HG03442 (cell line): ENCODE results near the gene RNU6-1.

ENCODE experiments used
- ATAC-seq: cut with Tn5 transposase; IDR thresholded peaks from one replicate; pipeline ENCODE4 v1.9.1; 2021; ENCODE audit warnings: mild to moderate bottlenecking, moderate library complexity; ENCODE audit not compliant: unreplicated experiment

RNU6-1 gene

DNA sequence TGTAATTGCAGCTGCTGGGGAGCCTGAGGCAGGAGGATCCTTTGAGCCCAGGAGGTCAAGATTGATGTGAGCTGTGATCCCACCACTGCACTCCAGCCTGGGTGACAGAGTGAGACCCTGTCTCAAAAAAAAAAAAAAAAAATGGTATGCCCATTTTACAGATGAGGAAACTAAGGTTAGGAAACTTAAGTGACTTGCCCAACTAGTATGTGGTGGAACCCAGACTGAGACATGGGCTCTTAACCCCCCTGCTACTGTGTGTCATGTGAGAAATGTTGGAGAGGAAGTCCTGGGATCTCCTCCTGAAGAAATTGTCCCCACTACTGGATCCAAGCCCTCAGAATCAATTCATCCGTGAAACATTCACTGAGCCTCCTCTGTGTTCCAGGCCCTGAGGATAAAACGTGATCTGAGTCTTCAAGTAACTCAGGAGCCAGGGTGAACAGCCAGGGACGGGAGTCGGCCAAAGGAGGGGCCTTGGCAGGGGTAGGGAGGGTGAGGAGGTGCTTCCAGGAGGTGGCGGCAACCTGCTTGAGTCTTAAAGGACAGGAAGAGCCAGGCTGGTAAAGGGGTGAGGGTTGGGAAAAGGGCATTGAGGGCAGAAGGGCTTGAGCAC is 19.6 kb upstream of the RNU6-1 start:
- no peak for ATAC-seq

GRCh38 chr15:67857220-67857619 is 17.4 kb upstream of the RNU6-1 start:
- ATAC-seq: no peak

GRCh38 chr15:67855842-67856241 is 16.0 kb upstream of the RNU6-1 start:
- no peak for ATAC-seq

GRCh38 chr15:67854358-67854757 is 14.5 kb upstream of the RNU6-1 start:
- no peak for ATAC-seq

DNA sequence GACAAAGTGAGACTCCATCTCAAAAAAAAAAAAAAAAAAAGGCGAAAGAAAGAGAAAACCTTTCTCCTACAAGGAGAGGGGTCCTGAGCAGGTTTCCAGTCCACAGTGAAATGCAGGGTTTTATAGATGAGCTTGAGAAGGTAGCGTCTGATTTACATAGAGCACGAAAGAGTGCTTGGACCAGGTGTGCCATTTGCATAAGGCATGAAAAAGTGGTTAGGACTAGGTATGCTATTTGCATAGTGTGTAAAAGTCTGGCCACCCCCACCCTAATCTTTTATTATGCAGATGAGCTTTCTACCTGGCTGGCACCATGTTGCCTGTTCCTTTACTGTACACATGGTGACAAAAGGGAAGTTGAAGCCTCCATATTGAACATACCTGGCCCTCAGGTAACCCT is 13.6 kb upstream of the RNU6-1 start:
- ATAC-seq: no peak

- ATAC-seq: no peak
These were observed 12.6 kb upstream of the RNU6-1 start for GRCh38 chr15:67852418-67852817.

GRCh38 chr15:67850994-67851571 is 11.2 kb upstream of the RNU6-1 start:
- no peak for ATAC-seq

GRCh38 chr15:67850336-67850735 is 10.5 kb upstream of the RNU6-1 start:
- no peak for ATAC-seq

GRCh38 chr15:67849538-67849937 is 9.7 kb upstream of the RNU6-1 start:
- ATAC-seq: no peak

DNA sequence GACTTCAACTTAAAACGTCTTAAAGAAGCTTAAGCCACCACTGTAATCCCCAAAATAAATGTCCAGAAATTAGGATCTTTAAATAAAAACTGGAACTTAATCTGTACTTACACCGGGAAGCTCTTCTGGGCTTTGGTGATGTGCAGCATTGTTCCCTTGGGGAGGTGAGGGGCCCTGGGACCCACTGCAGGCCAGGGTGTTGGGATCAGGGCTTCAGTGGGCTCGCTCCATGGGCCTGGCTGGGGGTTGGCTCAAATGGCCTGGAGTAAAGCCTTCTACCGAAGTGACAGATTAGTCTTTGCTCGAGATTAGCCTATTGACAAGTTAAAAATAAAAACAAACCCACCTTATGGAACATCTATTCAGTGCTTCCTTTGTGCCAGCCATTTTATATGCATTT is 6.1 kb upstream of the RNU6-1 start:
- no peak for ATAC-seq

- no peak for ATAC-seq
These were observed 3.9 kb upstream of the RNU6-1 start for GRCh38 chr15:67843571-67844387.

- no peak for ATAC-seq
These were observed 3.3 kb upstream of the RNU6-1 start for GRCh38 chr15:67843092-67843501.

DNA sequence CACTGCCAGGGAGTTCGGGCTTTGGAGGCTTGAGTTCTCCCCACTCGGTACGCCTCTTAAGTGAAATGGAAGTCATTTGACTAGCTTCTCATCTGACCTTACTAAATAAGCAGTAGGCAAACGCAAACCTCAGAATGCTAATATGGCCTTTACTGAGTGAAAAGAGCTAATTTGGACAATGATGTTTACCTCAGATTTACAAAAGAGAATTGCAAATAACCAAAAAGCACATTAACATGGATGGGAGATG is 1.6 kb upstream of the RNU6-1 start:
- no peak for ATAC-seq

GRCh38 chr15:67840749-67841512 is 1.1 kb upstream of the RNU6-1 start:
- no peak for ATAC-seq

DNA sequence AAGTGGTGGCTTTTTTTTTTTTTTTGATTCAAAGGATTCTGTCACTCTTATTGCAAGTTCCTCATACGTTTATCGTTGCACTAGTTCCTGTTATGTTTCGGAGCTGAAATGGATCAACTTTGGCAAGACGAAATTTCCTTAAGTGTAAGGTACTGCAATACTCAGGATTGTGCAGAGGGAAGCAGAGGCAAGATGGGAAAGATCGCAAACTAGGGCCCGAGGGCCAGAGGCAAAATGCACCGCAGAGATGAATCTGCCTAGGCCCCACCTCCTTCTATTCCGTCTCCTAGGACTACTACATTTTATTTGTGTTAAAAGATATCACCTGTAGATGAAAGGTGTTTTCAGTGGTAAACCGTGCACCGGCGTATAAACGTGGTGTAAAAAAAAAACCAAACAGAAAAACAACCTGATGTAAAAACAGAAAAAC is 331 bp downstream of the RNU6-1 start:
- ATAC-seq: no peak

GRCh38 chr15:67838789-67839332 is 984 bp downstream of the RNU6-1 start:
- ATAC-seq: no peak

DNA sequence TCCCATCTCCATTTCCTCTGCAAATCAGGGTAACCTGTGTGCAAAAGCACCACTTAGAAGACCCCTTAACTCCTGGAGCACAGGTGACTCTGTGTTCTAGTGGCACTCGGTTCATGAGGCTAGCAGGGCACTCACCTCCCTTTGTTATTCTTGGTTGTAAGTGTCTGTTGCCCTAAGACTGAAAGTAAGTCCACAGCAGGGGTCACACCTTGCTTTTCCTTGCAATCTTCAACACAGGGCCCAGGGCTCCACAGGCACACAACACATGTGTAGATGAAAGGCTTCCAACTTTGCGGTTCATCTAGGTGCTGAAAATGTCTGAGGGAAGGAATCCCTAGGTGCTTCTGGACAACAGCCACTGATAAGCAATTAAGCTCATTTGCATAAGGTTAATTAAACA is 2.9 kb downstream of the RNU6-1 start:
- no peak for ATAC-seq

- ATAC-seq: no peak
These were observed 3.4 kb downstream of the RNU6-1 start for GRCh38 chr15:67836477-67836876.

- ATAC-seq: no peak
These were observed 3.8 kb downstream of the RNU6-1 start for GRCh38 chr15:67836134-67836455.

- no peak for ATAC-seq
These were observed 4.3 kb downstream of the RNU6-1 start for GRCh38 chr15:67835297-67836133.
